ENCODE measurements around the gene SCN2B.

The SCN2B gene

GRCh38 chr11:118175031-118175992, 1.1 kb downstream of the SCN2B start:
- DNase-seq (ENCODE audit: low read depth in 2 of 2), result no peak

- DNase-seq (ENCODE audit: low read depth in 2 of 2), result no peak
Measured at GRCh38 chr11:118174006-118174567, 2.4 kb downstream of the SCN2B start.

GRCh38 chr11:118172356-118172755, 4.1 kb downstream of the SCN2B start:
- DNase-seq (ENCODE audit: low read depth in 2 of 2), result no peak

GRCh38 chr11:118171269-118172062, 5.0 kb downstream of the SCN2B start:
- DNase-seq (ENCODE audit: low read depth in 2 of 2), result peak; percentile 28 to 30

GRCh38 chr11:118170882-118171268, 5.6 kb downstream of the SCN2B start:
- no peak for DNase-seq (ENCODE audit: low read depth in 2 of 2)

GRCh38 chr11:118170231-118170630, 6.2 kb downstream of the SCN2B start:
- DNase-seq (ENCODE audit: low read depth in 2 of 2), result no peak

GRCh38 chr11:118169300-118170140, 6.9 kb downstream of the SCN2B start:
- no peak for DNase-seq (ENCODE audit: low read depth in 2 of 2)

GRCh38 chr11:118168751-118169150, 7.7 kb downstream of the SCN2B start:
- no peak for DNase-seq (ENCODE audit: low read depth in 2 of 2)

GRCh38 chr11:118168316-118168715, 8.1 kb downstream of the SCN2B start:
- no peak for DNase-seq (ENCODE audit: low read depth in 2 of 2)

GRCh38 chr11:118167906-118168305, 8.5 kb downstream of the SCN2B start:
- no peak for DNase-seq (ENCODE audit: low read depth in 2 of 2)

GRCh38 chr11:118167253-118167652, 9.2 kb downstream of the SCN2B start:
- no peak for DNase-seq (ENCODE audit: low read depth in 2 of 2)

GRCh38 chr11:118166641-118167040, 9.8 kb downstream of the SCN2B start:
- no peak for DNase-seq (ENCODE audit: low read depth in 2 of 2)

- no peak for DNase-seq (ENCODE audit: low read depth in 2 of 2)
Measured at GRCh38 chr11:118164885-118165284, 11.6 kb downstream of the SCN2B start.

GRCh38 chr11:118163494-118163893, 12.9 kb downstream of the SCN2B start:
- DNase-seq (ENCODE audit: low read depth in 2 of 2), result no peak

GRCh38 chr11:118162846-118163245, 13.6 kb downstream of the SCN2B start:
- no peak for DNase-seq (ENCODE audit: low read depth in 2 of 2)

GRCh38 chr11:118161786-118162185, 14.7 kb downstream of the SCN2B start:
- no peak for DNase-seq (ENCODE audit: low read depth in 2 of 2)

- no peak for DNase-seq (ENCODE audit: low read depth in 2 of 2)
Measured at GRCh38 chr11:118157186-118157895, 19.1 kb downstream of the SCN2B start.

GRCh38 chr11:118156531-118157185, 19.8 kb downstream of the SCN2B start:
- no peak for DNase-seq (ENCODE audit: low read depth in 2 of 2)

- DNase-seq (ENCODE audit: low read depth in 2 of 2), result no peak
Measured at GRCh38 chr11:118155776-118156530, 20.5 kb downstream of the SCN2B start.

- DNase-seq (ENCODE audit: low read depth in 2 of 2), result no peak
Measured at GRCh38 chr11:118154641-118155040, 21.8 kb downstream of the SCN2B start.
